HG03066 (cell line): ENCODE data around the gene SLC35B2.

Source experiments
- ATAC-seq: cut with Tn5 transposase; IDR thresholded peaks from one replicate; pipeline ENCODE4 v1.9.1; 2021; ENCODE audit warnings: low read depth; ENCODE audit not compliant: unreplicated experiment

The SLC35B2 gene

DNA sequence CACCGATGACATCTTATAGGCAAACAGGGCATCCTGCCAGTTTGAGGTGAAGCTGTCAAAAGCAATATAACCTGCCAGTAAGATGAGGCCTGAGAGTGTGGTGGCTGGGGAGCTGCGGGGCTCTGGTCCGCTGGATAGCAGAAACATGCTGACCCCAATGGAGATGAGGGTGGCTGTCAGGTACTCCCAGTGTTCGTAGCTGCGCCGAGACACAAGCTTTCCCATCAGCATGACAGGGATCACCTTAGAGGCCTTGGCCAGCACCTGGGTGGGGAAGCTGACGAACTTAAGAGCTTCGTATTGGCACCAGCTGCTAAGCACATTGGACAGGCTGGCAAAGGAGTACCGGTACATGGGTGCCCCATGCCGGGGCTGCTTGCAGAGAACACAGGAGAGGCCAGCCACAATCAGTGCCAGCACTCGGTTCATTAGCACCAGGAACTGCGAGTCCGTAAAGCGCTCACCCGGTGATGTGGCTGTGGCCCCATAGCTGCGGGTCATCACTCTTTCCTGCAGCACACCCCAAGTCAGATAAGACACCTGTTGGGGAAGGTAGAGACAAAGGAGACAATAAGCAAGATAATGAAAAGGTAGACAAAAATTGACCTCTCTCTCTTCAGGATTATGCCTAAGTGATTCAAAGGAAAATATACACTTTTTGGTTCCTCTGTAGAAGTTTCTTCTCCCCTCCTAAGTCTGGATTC is 2.1 kb downstream of the SLC35B2 start:
- no peak for ATAC-seq

- no peak for ATAC-seq
These were observed 2.9 kb downstream of the SLC35B2 start for GRCh38 chr6:44254191-44255104.

- ATAC-seq: no peak
These were observed 3.8 kb downstream of the SLC35B2 start for GRCh38 chr6:44253307-44254101.

GRCh38 chr6:44251576-44252524 is 5.5 kb downstream of the SLC35B2 start:
- no peak for ATAC-seq

DNA sequence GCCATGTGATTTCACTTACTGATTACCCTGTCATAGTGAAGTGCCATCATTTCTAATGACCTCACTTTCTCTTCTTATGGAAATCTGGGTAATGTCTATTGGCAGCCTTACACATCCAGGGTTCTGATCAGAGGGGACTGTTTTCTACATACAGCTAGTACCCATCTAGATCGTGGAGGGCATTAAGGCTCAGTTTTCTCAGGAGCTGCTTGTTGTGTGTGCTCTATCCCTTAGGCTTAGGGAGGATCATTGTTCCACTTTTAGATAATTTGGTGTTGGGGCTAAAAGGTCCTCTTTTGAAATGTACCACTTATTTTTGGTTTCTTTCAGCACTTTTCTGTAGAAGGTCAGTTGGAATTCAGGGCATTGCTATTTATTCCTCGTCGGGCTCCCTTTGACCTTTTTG is 6.6 kb downstream of the SLC35B2 start:
- ATAC-seq: no peak

- ATAC-seq: no peak
These were observed 7.1 kb downstream of the SLC35B2 start for GRCh38 chr6:44250067-44250717.

DNA sequence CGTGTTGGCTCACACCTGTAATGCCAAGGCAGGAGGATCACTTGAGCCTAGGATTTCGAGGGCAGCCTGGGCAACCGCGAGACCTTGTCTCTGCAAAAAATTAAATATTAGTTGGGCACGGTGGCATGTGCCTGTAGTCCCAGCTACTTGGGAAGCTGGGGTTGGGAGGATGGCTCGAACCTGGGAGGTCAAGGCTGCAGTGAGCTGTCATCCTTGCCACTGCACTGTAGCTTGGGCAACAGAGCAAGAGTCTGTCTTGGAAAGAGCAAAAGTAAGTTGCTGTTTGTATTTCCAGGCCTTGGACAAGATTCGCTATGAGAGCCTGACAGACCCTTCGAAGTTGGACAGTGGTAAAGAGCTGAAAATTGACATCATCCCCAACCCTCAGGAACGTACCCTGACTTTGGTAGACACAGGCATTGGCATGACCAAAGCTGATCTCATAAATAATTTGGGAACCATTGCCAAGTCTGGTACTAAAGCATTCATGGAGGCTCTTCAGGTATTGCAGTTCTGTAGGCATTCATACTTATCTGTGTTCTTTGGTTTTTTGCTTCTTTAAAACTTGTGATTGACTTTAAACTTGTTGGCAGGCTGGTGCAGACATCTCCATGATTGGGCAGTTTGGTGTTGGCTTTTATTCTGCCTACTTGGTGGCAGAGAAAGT is 8.1 kb downstream of the SLC35B2 start:
- ATAC-seq: no peak

DNA sequence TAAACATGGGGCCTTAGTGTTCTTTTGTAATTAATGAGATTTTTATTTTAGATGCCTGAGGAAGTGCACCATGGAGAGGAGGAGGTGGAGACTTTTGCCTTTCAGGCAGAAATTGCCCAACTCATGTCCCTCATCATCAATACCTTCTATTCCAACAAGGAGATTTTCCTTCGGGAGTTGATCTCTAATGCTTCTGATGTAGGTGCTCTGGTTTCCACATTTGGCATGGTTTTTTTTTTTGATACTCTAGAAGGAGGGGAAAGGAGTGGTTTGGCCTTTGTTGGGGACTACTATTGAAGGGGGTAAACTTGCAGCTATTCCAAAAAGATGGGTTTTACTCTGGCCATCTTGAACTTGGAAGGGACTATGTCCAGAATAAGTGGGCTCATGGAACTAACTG is 8.7 kb downstream of the SLC35B2 start:
- no peak for ATAC-seq

- peak; percentile 28 for ATAC-seq
These were observed 9.7 kb downstream of the SLC35B2 start for GRCh38 chr6:44247338-44248302.

GRCh38 chr6:44246663-44247337 is 10.5 kb downstream of the SLC35B2 start, which contains the start of gene HSP90AB1:
Gene HSP90AB1 (plus strand): TSS chr6:44247101. CDS start chr6:44248630, 1,529 bp downstream.
- ATAC-seq: peak; percentile 63

DNA sequence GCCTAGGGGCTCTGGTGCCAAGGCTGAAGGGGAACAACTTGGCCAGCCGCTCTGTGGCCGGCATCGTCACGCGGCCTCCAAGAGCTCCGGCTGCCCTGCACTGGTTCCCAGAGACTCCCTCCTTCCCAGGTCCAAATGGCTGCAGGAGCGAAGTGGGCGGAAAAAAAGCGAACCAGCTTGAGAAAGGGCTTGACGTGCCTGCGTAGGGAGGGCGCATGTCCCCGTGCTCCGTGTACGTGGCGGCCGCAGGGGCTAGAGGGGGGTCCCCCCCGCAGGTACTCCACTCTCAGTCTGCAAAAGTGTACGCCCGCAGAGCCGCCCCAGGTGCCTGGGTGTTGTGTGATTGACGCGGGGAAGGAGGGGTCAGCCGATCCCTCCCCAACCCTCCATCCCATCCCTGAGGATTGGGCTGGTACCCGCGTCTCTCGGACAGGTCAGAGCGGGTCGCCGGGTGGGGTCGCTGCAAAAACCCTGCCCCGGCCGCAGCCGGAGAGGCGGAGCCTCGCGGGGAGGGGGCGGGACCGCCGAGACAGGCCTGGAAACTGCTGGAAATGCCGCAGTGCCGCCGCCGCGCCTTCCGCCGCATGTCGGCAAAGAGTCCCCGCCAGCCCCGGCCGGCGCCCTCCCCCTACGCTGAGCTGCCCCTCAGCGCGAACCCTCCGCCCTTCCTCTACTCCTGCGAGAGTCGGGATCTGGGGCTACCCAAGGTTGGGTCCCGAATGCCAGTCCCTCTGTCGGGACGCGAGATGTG is 11.2 kb downstream of the SLC35B2 start:
- peak; percentile 38 for ATAC-seq

DNA sequence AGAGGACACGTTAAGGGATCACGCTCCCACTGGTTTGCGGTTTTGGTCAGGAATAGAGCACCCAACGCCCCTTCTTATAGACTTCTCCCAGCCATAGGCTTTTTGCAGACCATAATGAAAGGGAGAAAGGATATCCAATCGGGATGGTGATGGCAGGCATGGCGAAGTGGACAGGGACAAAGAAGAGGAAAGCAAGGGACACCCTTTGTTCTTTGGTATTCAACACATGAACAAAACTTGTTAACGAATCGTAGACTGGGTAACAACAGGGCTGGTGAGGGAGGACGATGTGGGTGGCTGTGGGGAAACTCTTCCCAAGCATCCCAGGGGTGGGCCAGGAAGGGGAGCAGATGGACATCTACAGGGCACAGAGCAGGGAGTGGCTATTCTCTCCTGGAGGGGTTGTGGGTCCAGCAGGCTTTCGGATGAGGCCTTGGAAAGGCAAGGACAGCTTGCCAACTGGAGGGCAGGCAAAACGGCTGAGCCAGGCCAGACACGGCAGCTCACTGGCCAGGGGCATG is 11.9 kb downstream of the SLC35B2 start:
- no peak for ATAC-seq

GRCh38 chr6:44243345-44243744 is 14.0 kb downstream of the SLC35B2 start:
- no peak for ATAC-seq

DNA sequence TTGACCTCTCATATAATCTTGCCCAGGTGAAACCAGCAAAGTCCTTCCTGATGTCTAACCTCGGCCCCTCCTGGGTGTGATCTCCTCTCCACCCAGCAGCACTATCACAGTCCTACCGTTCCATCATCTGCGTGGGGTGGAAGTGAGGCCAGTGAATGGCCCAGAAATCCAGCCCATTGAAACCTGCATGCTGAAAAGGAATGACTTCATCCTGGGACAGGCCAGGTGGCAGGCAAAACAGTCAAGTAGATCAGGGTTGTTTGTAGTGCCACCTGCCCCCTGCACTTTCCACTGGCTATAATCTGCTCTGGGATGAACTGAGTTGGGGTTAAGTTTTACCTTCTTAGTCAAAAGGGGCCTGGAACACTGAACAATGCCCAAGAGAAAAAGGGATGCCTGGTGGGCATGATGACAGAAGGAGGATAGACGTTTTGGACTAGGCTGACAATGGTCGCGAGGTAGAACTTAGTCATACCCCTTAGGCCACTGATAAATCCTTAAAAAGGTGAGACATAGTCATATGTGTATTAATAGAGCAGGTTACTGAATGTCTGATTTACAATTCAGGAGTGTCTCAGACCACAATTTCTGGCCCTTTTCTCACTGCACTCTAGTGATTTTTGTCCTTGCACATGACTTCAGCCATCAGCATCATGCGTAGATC is 18.5 kb downstream of the SLC35B2 start:
- no peak for ATAC-seq

DNA sequence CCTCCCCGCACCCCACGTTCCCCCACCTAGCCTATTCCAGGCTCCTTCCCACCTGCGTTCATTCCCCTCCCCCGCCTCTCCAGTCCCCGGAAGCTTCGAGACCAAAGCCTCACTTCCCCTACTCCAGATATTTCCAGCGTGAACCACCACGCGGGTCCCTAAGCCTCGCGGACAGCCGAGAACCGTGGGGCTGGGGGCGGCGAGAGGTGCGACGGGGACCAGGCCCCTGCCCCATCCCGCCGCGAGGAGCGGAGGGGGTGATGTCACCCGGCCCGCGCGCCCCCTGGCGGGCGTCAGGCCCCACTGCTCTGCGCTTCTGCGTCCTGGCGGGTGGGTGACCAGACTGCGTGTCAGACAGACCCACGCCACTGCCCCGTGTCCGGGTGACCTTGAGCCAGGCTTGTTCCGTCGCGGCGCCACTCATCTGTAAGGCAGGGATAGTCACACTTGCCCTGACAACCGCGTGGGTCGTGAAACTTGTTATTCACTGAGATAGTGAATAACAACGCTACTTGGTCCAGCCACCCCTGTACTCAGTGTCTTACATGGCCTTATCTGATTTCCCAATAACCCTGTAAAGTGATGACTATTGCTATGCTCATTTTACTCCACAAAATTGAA is 19.4 kb downstream of the SLC35B2 start:
- ATAC-seq: peak; percentile 84
